Gastrocnemius medialis (tissue), 4 donors: ENCODE data around the gene GPAT2.
A peak's percentile ranks its signal among the peaks of the same experiment; 100 is the strongest.
"Not testable (repeated sequence)": the region's sequence is repeated elsewhere in the genome, so short reads cannot be mapped to it uniquely, and the experiment has no call there.

ENCODE experiments used
- POLR2A ChIP-seq, 2 donors: fragments of 450-650 bp; IDR thresholded peaks; one replicate each; pipeline ENCODE4 v1.6.1; 2017; ENCODE audit warnings: antibody characterized with exemption in 2 of 2, mild to moderate bottlenecking in 2 of 2, moderate library complexity in 2 of 2
- TF ChIP-seq, protein P1 (sequence below), 5 experiments: fragments of 450-650 bp in 3 of 5; fragments of 200-600 bp in 2 of 5; sonication (generic) in 2 of 5; IDR thresholded peaks in 4 of 5; conservative IDR thresholded peaks in 1 of 5; 1 replicate in 4 of 5; 2 replicates in 1 of 5; pipeline ENCODE4 v1.5.1; 2016 to 2019; ENCODE audit warnings: antibody characterized with exemption in 5 of 5, mild to moderate bottlenecking in 3 of 5, moderate library complexity in 3 of 5

DNA sequence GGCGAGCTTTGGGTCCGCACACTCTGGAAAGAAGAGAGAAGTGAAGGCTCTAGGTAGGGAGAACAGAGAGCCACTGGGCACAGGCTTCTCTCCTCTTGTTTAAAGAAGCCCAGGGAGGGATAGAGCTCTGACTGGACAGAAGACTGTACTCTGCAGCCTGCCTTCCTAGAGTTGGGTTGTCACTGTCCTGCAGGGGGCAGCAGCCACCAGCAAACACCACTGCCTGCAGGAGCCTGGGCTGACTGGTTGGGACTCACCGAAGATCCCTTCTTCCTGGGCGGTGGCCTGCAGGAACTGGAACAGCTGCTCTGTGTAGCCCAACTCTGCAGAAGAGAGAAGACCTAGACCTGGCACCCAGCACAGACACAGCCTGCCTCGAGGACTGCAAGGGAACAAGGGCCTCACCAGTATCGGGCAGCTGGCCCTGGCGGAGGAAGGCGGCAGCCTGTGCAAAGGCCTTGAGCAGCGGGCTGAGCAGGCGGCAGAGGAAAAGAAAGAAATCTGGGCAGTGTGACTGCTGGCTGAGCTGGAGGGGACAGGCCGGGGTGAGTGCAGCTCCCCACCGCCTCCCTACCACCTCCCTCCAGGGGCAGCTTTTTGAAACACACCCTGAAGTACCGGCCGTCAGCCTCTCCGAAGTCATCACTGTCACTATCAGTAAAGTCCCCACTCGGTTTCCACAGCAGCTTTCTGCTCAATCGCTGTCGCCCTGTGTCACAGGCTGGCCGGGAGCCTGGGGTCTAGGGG lies 11.8 kb downstream of the GPAT2 start:
- TF ChIP-seq, protein P1, sequence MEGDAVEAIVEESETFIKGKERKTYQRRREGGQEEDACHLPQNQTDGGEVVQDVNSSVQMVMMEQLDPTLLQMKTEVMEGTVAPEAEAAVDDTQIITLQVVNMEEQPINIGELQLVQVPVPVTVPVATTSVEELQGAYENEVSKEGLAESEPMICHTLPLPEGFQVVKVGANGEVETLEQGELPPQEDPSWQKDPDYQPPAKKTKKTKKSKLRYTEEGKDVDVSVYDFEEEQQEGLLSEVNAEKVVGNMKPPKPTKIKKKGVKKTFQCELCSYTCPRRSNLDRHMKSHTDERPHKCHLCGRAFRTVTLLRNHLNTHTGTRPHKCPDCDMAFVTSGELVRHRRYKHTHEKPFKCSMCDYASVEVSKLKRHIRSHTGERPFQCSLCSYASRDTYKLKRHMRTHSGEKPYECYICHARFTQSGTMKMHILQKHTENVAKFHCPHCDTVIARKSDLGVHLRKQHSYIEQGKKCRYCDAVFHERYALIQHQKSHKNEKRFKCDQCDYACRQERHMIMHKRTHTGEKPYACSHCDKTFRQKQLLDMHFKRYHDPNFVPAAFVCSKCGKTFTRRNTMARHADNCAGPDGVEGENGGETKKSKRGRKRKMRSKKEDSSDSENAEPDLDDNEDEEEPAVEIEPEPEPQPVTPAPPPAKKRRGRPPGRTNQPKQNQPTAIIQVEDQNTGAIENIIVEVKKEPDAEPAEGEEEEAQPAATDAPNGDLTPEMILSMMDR (IDR thresholded peaks at IDR 0.05 in 4 of 5, conservative IDR thresholded peaks at IDR 0.05 in 1 of 5): peak; percentile 71 to 84 (median 76)
- TF ChIP-seq POLR2A (IDR thresholded peaks at IDR 0.05): not testable (repeated sequence)
